GM12878 (cell line): ENCODE results near the gene DRICH1. TPM values are rescaled to one million over a fixed set of nuclear protein-coding genes. Genes with fewer than 3 reads are reported as not detected.

Experiments
- ATAC-seq: fragments of 200-7000 bp; cut with Tn5 transposase; 3 replicates; pipeline ENCODE4 v1.9.1; 2020; ENCODE audit warnings: mild to moderate bottlenecking, moderate library complexity
- BruUV-seq: library from RNA; stranded (reverse); fragments of 400-500 nt; replicated peaks from 2 replicates; lab custom pipeline; 2021; lab: Mats Ljungman, UMichigan
- CTCF ChIA-PET: fragments of 300-600 bp; sonication (Branson Sonifier 250); formaldehyde crosslinking; extraction: SDS; loops from one replicate; lab custom pipeline; 2021; ENCODE audit warnings: inconsistent platforms; lab: Yijun Ruan, JAX
- POLR2A ChIA-PET: fragments of 350-600 bp; formaldehyde crosslinking; extraction: SDS; loops from one replicate; lab custom pipeline; 2021; ENCODE audit warnings: inconsistent platforms; lab: Charles Lee
- RAD21 ChIA-PET: fragments of 300-600 bp; sonication (Branson Sonifier 250); formaldehyde crosslinking; loops from one replicate; lab custom pipeline; 2023; ENCODE audit warnings: antibody characterized with exemption; ENCODE audit not compliant: unreplicated experiment; lab: Charles Lee
- SMC1A ChIA-PET: fragments of 300-600 bp; sonication (Branson Sonifier 250); formaldehyde crosslinking; loops from one replicate; lab custom pipeline; 2023; ENCODE audit not compliant: unreplicated experiment, uncharacterized antibody; lab: Charles Lee
- DNase-seq: peaks from one replicate; pipeline ENCODE4 v3.0.0-alpha.2; 2011; ENCODE audit warnings: low read depth, low spot score
- FAIRE-seq: peaks from 3 replicates; lab custom pipeline; 2011; peaks lifted over from hg19 to GRCh38; lab: Jason Lieb, UNC
- H2AFZ ChIP-seq: 2 replicates; pipeline ENCODE4 v1.6.0; 2011; ENCODE audit warnings: low read depth, low read length, control low read depth; ENCODE audit not compliant: control insufficient read depth
- H3K27ac ChIP-seq: 2 replicates; pipeline ENCODE4 v1.5.1; 2011; ENCODE audit warnings: control low read depth; ENCODE audit not compliant: control insufficient read depth, insufficient read depth
- H3K27me3 ChIP-seq, 2 experiments: replicated peaks in 1 of 2; 2 replicates each; pipeline versions ENCODE4 v1.6.0 to v1.6.1; 2011; ENCODE audit warnings: low read length in 1 of 2; ENCODE audit not compliant: control insufficient read depth in 2 of 2, insufficient read depth in 2 of 2
- H3K36me3 ChIP-seq, 2 experiments: 2 replicates each; pipeline ENCODE4 v1.5.1; 2011; ENCODE audit warnings: low read length in 1 of 2; ENCODE audit not compliant: control insufficient read depth in 2 of 2, insufficient read depth in 2 of 2
- H3K4me1 ChIP-seq: 2 replicates; pipeline ENCODE4 v1.6.1; 2011; ENCODE audit warnings: mild to moderate bottlenecking, low read length, moderate library complexity, mixed read lengths; ENCODE audit not compliant: control insufficient read depth, insufficient read depth
- H3K4me2 ChIP-seq: 2 replicates; pipeline ENCODE4 v1.6.0; 2011; ENCODE audit warnings: control low read depth; ENCODE audit not compliant: control insufficient read depth, insufficient read depth
- H3K4me3 ChIP-seq: fragments of 200-600 bp; sonication (generic); 2 replicates; pipeline ENCODE4 v1.5.1; 2016
- H3K79me2 ChIP-seq: 2 replicates; pipeline ENCODE4 v1.6.0; 2011; ENCODE audit warnings: low read length; ENCODE audit not compliant: control insufficient read depth, insufficient read depth
- H3K9ac ChIP-seq: 2 replicates; pipeline ENCODE4 v1.8.0; 2011; ENCODE audit warnings: low read length, control low read depth, mixed read lengths; ENCODE audit not compliant: control insufficient read depth, insufficient read depth
- H3K9me3 ChIP-seq: replicated peaks from 3 replicates; pipeline ENCODE4 v1.5.1; 2011; ENCODE audit warnings: mild to moderate bottlenecking, low read length; ENCODE audit not compliant: control insufficient read depth, insufficient read depth
- H4K20me1 ChIP-seq: 2 replicates; pipeline ENCODE4 v1.6.0; 2011; ENCODE audit not compliant: control insufficient read depth, insufficient read depth
- DPF2 ChIP-seq: fragments of 450-650 bp; IDR thresholded peaks from 2 replicates; pipeline ENCODE4 v1.6.1; 2017; ENCODE audit warnings: mild to moderate bottlenecking
- FOS ChIP-seq: IDR thresholded peaks from 3 replicates; pipeline ENCODE4 v1.6.1; 2011; ENCODE audit warnings: borderline replicate concordance; ENCODE audit not compliant: insufficient read length; ENCODE audit errors: extremely low read depth
- FOXK2 ChIP-seq: fragments of 450-650 bp; IDR thresholded peaks from 2 replicates; pipeline ENCODE4 v1.6.1; 2017; ENCODE audit warnings: mild to moderate bottlenecking, moderate library complexity
- HDAC2 ChIP-seq: fragments of 200-600 bp; sonication (generic); IDR thresholded peaks from 2 replicates; pipeline ENCODE4 v1.6.1; 2017
- HDGF ChIP-seq: fragments of 450-650 bp; IDR thresholded peaks from 2 replicates; pipeline ENCODE4 v1.6.1; 2016; ENCODE audit warnings: antibody characterized with exemption
- IKZF1 ChIP-seq: fragments of 450-650 bp; conservative IDR thresholded peaks from 2 replicates; pipeline ENCODE4 v1.6.1; 2017; ENCODE audit warnings: antibody characterized with exemption, mild to moderate bottlenecking
- LARP7 ChIP-seq: fragments of 450-650 bp; IDR thresholded peaks from 2 replicates; pipeline ENCODE4 v1.6.1; 2017; ENCODE audit warnings: mild to moderate bottlenecking
- MTA3 ChIP-seq: IDR thresholded peaks from 2 replicates; pipeline ENCODE4 v1.6.1; 2012; ENCODE audit warnings: low read length, inconsistent platforms, borderline replicate concordance
- NFYB ChIP-seq: IDR thresholded peaks from 2 replicates; pipeline ENCODE4 v1.6.1; 2011; ENCODE audit warnings: low read depth, mild to moderate bottlenecking, low read length, improper control_type of control experiment, moderate library complexity; ENCODE audit not compliant: insufficient read depth
- PBX3 ChIP-seq: IDR thresholded peaks from 2 replicates; pipeline ENCODE4 v1.6.1; 2011; ENCODE audit warnings: mild to moderate bottlenecking, low read depth, low read length, moderate library complexity; ENCODE audit not compliant: insufficient replicate concordance
- POLR2AphosphoS5 ChIP-seq: IDR thresholded peaks from 2 replicates; pipeline ENCODE4 v1.6.1; 2011; ENCODE audit warnings: mild to moderate bottlenecking, low read length, inconsistent platforms
- SPI1 ChIP-seq: IDR thresholded peaks from 2 replicates; pipeline ENCODE4 v1.6.1; 2011; ENCODE audit warnings: low read depth, mild to moderate bottlenecking, low read length, moderate library complexity, borderline replicate concordance; ENCODE audit not compliant: insufficient read depth
- SUPT20H ChIP-seq: IDR thresholded peaks from 2 replicates; pipeline ENCODE4 v1.6.1; 2011; ENCODE audit warnings: low read depth, mild to moderate bottlenecking, low read length, moderate library complexity, borderline replicate concordance; ENCODE audit not compliant: control insufficient read depth
- WGBS: methylation state at CpG from one replicate; pipeline ENCODE4 v1.1.6; 2016; ENCODE audit warnings: low lambda C conversion rate; ENCODE audit not compliant: insufficient replicate concordance, insufficient coverage; ENCODE audit errors: missing lambda C conversion rate; 5-methylcytosine and 5-hydroxymethylcytosine counted together
- in situ Hi-C: fragments of 300-500 bp; cut with MboI; formaldehyde crosslinking; loops from 9 replicates; pipeline ENCODE4 v1.14.3; 2018; ENCODE audit warnings: mixed read lengths
- intact Hi-C: fragments of 100-400 bp; cut with micrococcal nuclease; formaldehyde crosslinking; loops from one replicate; pipeline ENCODE4 v1.14.2; 2022; ENCODE audit not compliant: unreplicated experiment
- polyA plus RNA-seq, 11 experiments: library from polyadenylated mRNA; depleted of rRNA in 4 of 11; unstranded in 6 of 11; stranded (reverse) in 5 of 11; fragments of >200 nt; fragmentation: Nextera tagmentation in 4 of 11; fragmentation: Illumina TruSeq in 1 of 11; extraction: Ambion mirVana in 4 of 11; extraction: Trizol in 1 of 11; gene quantifications; 1 replicate in 1 of 11; 2 replicates in 10 of 11; pipeline versions ENCODE4 v1.2.1 to v1.2.3, GENCODE V29; 2011 to 2016; ENCODE audit warnings: inconsistent platforms in 2 of 11, missing spikeins in 2 of 11, low read depth in 1 of 11
- total RNA-seq, 4 experiments: library from RNA; depleted of rRNA in 3 of 4; stranded (reverse); fragments of >200 nt in 3 of 4; fragmentation: Illumina TruSeq in 1 of 4; extraction: Trizol in 1 of 4; gene quantifications; 2 replicates each; pipeline versions ENCODE4 v1.2.1 to v1.2.3, GENCODE V29; 2013 to 2021

DRICH1 gene
- total and polyA plus RNA-seq, 10 of the 15 experiments (the other 5 are each of a cell fraction or from before 2014, with no cell fraction given): not detected

GRCh38 chr22:23609983-23610781 lies 21.9 kb downstream of the DRICH1 start:
- no peak for TF ChIP-seq MTA3
- no peak for TF ChIP-seq FOS
- no peak for TF ChIP-seq SPI1
- no peak for TF ChIP-seq NFYB
- TF ChIP-seq POLR2AphosphoS5: no peak
- no peak for TF ChIP-seq HDGF
- no peak for TF ChIP-seq SUPT20H
- TF ChIP-seq IKZF1: no peak
- TF ChIP-seq PBX3: no peak
- no peak for TF ChIP-seq HDAC2
- no peak for TF ChIP-seq LARP7
- no peak for TF ChIP-seq FOXK2
- no peak for TF ChIP-seq DPF2
- DNase-seq (no peak), ATAC-seq (no peak), FAIRE-seq (no peak)
- Histone ChIP-seq H3K36me3 (no peaks in the 10 kb centered on the region), H4K20me1 (no peaks in the 10 kb centered on the region), H3K27ac (no peak overlapping the region), H2AFZ (no peak overlapping the region), H3K4me1 (no peaks in the 10 kb centered on the region; the same call in 1 of the 2 replicates), H3K9ac (no peak overlapping the region), H3K79me2 (no peaks in the 10 kb centered on the region), H3K4me2 (no peak overlapping the region), H3K27me3 (no peaks in the 10 kb centered on the region), H3K4me3 (no peak overlapping the region), H3K9me3 (no peaks in the 10 kb centered on the region)
- BruUV-seq: no TSS peak
- CTCF ChIA-PET: interaction anchor here (1.7 kb wide), 1 partner anchor 19 kb away, joined by 5 read pairs; no protein-coding TSS in a partner anchor
- RAD21 ChIA-PET: no interaction called here
- in situ Hi-C loops (loop anchor here (5.0 kb wide), 1 partner anchor 47 kb away; no protein-coding TSS in a partner anchor), intact Hi-C loops (no loop called here)
- 41% methylated on average over 12 of the region's 12 CpGs for WGBS
- POLR2A ChIA-PET: interaction anchor here (0.6 kb wide), 1 partner anchor 28 kb away, joined by 3 read pairs; no protein-coding TSS in a partner anchor
- SMC1A ChIA-PET: interaction anchor here (1.0 kb wide), 1 partner anchor 69 kb away, joined by 3 read pairs; no protein-coding TSS in a partner anchor
